C4-2B (cell line): ENCODE measurements around the gene ADARB2.

Source experiments
- ZFX ChIP-seq: fragments of 450-650 bp; IDR thresholded peaks from 2 replicates; pipeline ENCODE4 v1.6.1; 2017
- TF ChIP-seq, protein P1 (sequence below): fragments of 450-650 bp; conservative IDR thresholded peaks from 2 replicates; pipeline ENCODE4 v1.5.1; 2017; ENCODE audit warnings: mild to moderate bottlenecking

DNA sequence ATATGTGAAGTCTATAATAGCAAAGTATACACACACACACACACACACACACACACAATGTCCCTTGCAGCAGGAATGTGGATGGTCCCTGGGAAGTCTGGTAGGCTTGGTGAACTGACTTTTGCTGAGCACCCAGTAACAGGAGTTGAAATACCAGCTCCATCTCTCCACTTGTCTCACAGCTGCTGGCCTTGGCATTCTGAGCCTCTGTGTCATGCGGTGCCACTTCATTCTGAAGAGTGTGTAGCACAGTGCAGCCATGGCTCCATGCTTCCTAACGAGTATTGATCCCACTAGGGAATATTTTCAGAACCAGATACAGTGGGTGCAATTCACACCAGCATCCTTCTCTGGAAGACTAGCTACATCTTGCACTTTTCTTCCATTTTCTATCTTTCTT lies 192.4 kb downstream of the ADARB2 start:
- TF ChIP-seq, protein P1, sequence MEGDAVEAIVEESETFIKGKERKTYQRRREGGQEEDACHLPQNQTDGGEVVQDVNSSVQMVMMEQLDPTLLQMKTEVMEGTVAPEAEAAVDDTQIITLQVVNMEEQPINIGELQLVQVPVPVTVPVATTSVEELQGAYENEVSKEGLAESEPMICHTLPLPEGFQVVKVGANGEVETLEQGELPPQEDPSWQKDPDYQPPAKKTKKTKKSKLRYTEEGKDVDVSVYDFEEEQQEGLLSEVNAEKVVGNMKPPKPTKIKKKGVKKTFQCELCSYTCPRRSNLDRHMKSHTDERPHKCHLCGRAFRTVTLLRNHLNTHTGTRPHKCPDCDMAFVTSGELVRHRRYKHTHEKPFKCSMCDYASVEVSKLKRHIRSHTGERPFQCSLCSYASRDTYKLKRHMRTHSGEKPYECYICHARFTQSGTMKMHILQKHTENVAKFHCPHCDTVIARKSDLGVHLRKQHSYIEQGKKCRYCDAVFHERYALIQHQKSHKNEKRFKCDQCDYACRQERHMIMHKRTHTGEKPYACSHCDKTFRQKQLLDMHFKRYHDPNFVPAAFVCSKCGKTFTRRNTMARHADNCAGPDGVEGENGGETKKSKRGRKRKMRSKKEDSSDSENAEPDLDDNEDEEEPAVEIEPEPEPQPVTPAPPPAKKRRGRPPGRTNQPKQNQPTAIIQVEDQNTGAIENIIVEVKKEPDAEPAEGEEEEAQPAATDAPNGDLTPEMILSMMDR: no peak
- no peak for TF ChIP-seq ZFX
